Spinal cord (tissue), 10 donors: ENCODE measurements around the gene NXPH4. TPM values are rescaled to one million over a fixed set of nuclear protein-coding genes. Genes with fewer than 3 reads are reported as not detected.

Experiments
- DNase-seq, 6 donors: peaks; one replicate each; pipeline versions ENCODE4 v3.0.0 to v3.0.0-alpha.2; 2013 to 2015; ENCODE audit warnings: low spot score in 6 of 6, low read depth in 4 of 6
- H3K27ac ChIP-seq: one replicate; pipeline ENCODE4 v1.5.1; 2013; ENCODE audit warnings: low read depth, low read length, control low read depth
- H3K27me3 ChIP-seq: one replicate; pipeline ENCODE4 v1.6.1; 2013; ENCODE audit warnings: low read length; ENCODE audit not compliant: control insufficient read depth, insufficient read depth
- H3K36me3 ChIP-seq: one replicate; pipeline ENCODE4 v1.6.1; 2013; ENCODE audit warnings: low read length; ENCODE audit not compliant: control insufficient read depth, insufficient read depth
- H3K4me1 ChIP-seq: one replicate; pipeline ENCODE4 v1.6.1; 2013; ENCODE audit warnings: low read length; ENCODE audit not compliant: control insufficient read depth, insufficient read depth
- H3K4me3 ChIP-seq: one replicate; pipeline ENCODE4 v1.5.1; 2013; ENCODE audit warnings: low read depth, low read length, control low read depth
- H3K9me3 ChIP-seq: one replicate; pipeline ENCODE4 v1.6.1; 2013; ENCODE audit warnings: low read length; ENCODE audit not compliant: control insufficient read depth, insufficient read depth
- WGBS: methylation state at CpG from one replicate; pipeline ENCODE4 v1.1.5; 2013; ENCODE audit warnings: missing lambda C conversion rate; ENCODE audit not compliant: insufficient coverage; 5-methylcytosine and 5-hydroxymethylcytosine counted together
- polyA plus RNA-seq, 2 donors: library from polyadenylated mRNA; unstranded; fragments of 120-200 nt; gene quantifications; one replicate each; pipeline ENCODE4 v1.2.1, GENCODE V29; 2013; ENCODE audit not compliant: insufficient read length in 2 of 2
- total RNA-seq, 2 donors: library from RNA; depleted of rRNA in 1 of 2; stranded (reverse); fragments of 120-200 nt in 1 of 2; fragments of >200 nt in 1 of 2; gene quantifications; one replicate each; pipeline versions ENCODE4 v1.2.3 to v1.2.4, GENCODE V29; 2013 to 2014
- donor health status: healthy.

Gene NXPH4
- total and polyA plus RNA-seq, 4 donors, result 7.8 to 31.9 (median 20.0) TPM

GRCh38 chr12:57240066-57240921, 23.7 kb downstream of the NXPH4 start:
- no peaks in the 10 kb centered on the region for H3K9me3 ChIP-seq
- peak overlapping the region; percentile 58 for H3K4me3 ChIP-seq
- peaks cover 90% of the 10 kb centered on the region for H3K4me1 ChIP-seq
- under 1% methylated on average over 65 of the region's 72 CpGs for WGBS
- peaks cover 83% of the 10 kb centered on the region for H3K27me3 ChIP-seq
- H3K36me3 ChIP-seq, result peaks cover 9% of the 10 kb centered on the region
- peak in 5 of 6 donors; percentile 50 to 98 (median 76) for DNase-seq
- peak overlapping the region; percentile 70 for H3K27ac ChIP-seq

- 9% methylated on average over 14 of the region's 19 CpGs for whole genome bisulfite sequencing
- peak in 2 of 6 donors; percentile 49 to 60 for DNase-seq
- Histone ChIP-seq H3K9me3 (no peaks in the 10 kb centered on the region), H3K27me3 (peaks cover 77% of the 10 kb centered on the region), H3K4me1 (peaks cover 83% of the 10 kb centered on the region), H3K4me3 (peak overlapping the region; percentile 58), H3K27ac (peak overlapping the region; percentile 70), H3K36me3 (peaks cover 5% of the 10 kb centered on the region)
Measured at GRCh38 chr12:57240926-57241401, 24.4 kb downstream of the NXPH4 start.

GRCh38 chr12:57241402-57242310, 25.1 kb downstream of the NXPH4 start:
- H3K36me3 ChIP-seq, result no peaks in the 10 kb centered on the region
- WGBS, result 4% methylated on average over 23 of the region's 48 CpGs
- H3K27me3 ChIP-seq, result peaks cover 71% of the 10 kb centered on the region
- H3K4me3 ChIP-seq, result peak overlapping the region; percentile 38
- peaks cover 76% of the 10 kb centered on the region for H3K4me1 ChIP-seq
- DNase-seq, result peak in 2 of 6 donors; percentile 88 to 97
- no peaks in the 10 kb centered on the region for H3K9me3 ChIP-seq
- peak overlapping the region; percentile 37 for H3K27ac ChIP-seq

- peak in 2 of 6 donors; percentile 93 to 95 for DNase-seq
- no peak overlapping the region for H3K27ac ChIP-seq
- no peaks in the 10 kb centered on the region for H3K9me3 ChIP-seq
- H3K4me3 ChIP-seq, result peak overlapping the region; percentile 38
- peaks cover 69% of the 10 kb centered on the region for H3K4me1 ChIP-seq
- WGBS, result 2% methylated on average over 16 of the region's 18 CpGs
- H3K27me3 ChIP-seq, result peaks cover 64% of the 10 kb centered on the region
- H3K36me3 ChIP-seq, result no peaks in the 10 kb centered on the region
Measured at GRCh38 chr12:57242329-57242690, 25.7 kb downstream of the NXPH4 start.

GRCh38 chr12:57242691-57243454, 26.3 kb downstream of the NXPH4 start:
- Histone ChIP-seq H3K36me3 (no peaks in the 10 kb centered on the region), H3K4me1 (peaks cover 64% of the 10 kb centered on the region), H3K27ac (no peak overlapping the region), H3K4me3 (peak overlapping the region; percentile 38), H3K9me3 (no peaks in the 10 kb centered on the region), H3K27me3 (peaks cover 59% of the 10 kb centered on the region)
- WGBS, result 1% methylated on average over 41 of the region's 45 CpGs
- DNase-seq, result peak in 4 of 6 donors; percentile 83 to 98 (median 91)

GRCh38 chr12:57243521-57244311, 27.1 kb downstream of the NXPH4 start:
- peaks cover 50% of the 10 kb centered on the region for H3K27me3 ChIP-seq
- no peak overlapping the region for H3K27ac ChIP-seq

GRCh38 chr12:57244312-57244696, 27.7 kb downstream of the NXPH4 start:
- H3K4me1 ChIP-seq, result peaks cover 49% of the 10 kb centered on the region
- H3K4me3 ChIP-seq, result no peak overlapping the region
- no peak overlapping the region for H3K27ac ChIP-seq
- peaks cover 45% of the 10 kb centered on the region for H3K27me3 ChIP-seq
- no peak for DNase-seq
- H3K9me3 ChIP-seq, result no peaks in the 10 kb centered on the region
- WGBS, result no CpG with 5 or more reads among the region's 6 CpGs
- no peaks in the 10 kb centered on the region for H3K36me3 ChIP-seq

More at GRCh38 chr12:57243521-57244311, 27.1 kb downstream of the NXPH4 start:
- 5% methylated on average over 26 of the region's 41 CpGs for WGBS
- DNase-seq, result peak in 2 of 6 donors; percentile 89 to 90
- Histone ChIP-seq H3K4me3 (peak overlapping the region; percentile 38), H3K9me3 (no peaks in the 10 kb centered on the region), H3K4me1 (peaks cover 55% of the 10 kb centered on the region), H3K36me3 (no peaks in the 10 kb centered on the region)

- Histone ChIP-seq H3K4me3 (no peak overlapping the region), H3K4me1 (peaks cover 24% of the 10 kb centered on the region), H3K27me3 (peaks cover 18% of the 10 kb centered on the region), H3K36me3 (peaks cover 2% of the 10 kb centered on the region), H3K27ac (no peak overlapping the region), H3K9me3 (no peaks in the 10 kb centered on the region)
- peak in 1 of 6 donors; percentile 46 for DNase-seq
- WGBS, result 100% methylated on average over 1 of the region's 1 CpG
Measured at GRCh38 chr12:57247041-57247440, 30.4 kb downstream of the NXPH4 start.
